PC-9 (cell line): Measurements from ENCODE around the gene DAB1.

Experiments
- EZH2 ChIP-seq: fragments of 200-600 bp; sonication (generic); IDR thresholded peaks from 2 replicates; pipeline ENCODE4 v1.8.0; 2017; ENCODE audit warnings: antibody characterized with exemption, low read depth
- TF ChIP-seq, protein P1 (sequence below): fragments of 200-600 bp; sonication (generic); conservative IDR thresholded peaks from 2 replicates; pipeline ENCODE4 v1.6.1; 2017; ENCODE audit warnings: mixed run types, antibody characterized with exemption, mild to moderate bottlenecking, moderate library complexity

DNA sequence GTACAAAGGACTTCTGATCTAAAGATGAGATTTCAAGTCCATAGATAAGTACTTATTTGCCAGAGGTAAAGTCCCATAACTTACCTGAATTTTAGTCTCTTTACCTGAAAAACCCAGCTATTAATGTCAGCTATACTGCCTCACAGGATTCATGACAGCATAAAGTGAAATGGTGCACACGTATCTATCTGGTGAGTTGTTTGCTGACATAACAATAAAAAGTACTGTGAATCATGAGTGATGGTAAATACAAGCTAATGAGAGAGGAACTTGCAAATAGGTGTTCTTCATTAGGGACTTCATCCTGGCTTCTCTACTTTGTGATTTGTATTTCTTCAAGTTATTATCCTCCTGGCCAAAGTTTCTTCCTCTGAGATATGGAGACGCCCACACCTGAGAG, 233.0 kb downstream of the DAB1 start:
- TF ChIP-seq, protein P1, sequence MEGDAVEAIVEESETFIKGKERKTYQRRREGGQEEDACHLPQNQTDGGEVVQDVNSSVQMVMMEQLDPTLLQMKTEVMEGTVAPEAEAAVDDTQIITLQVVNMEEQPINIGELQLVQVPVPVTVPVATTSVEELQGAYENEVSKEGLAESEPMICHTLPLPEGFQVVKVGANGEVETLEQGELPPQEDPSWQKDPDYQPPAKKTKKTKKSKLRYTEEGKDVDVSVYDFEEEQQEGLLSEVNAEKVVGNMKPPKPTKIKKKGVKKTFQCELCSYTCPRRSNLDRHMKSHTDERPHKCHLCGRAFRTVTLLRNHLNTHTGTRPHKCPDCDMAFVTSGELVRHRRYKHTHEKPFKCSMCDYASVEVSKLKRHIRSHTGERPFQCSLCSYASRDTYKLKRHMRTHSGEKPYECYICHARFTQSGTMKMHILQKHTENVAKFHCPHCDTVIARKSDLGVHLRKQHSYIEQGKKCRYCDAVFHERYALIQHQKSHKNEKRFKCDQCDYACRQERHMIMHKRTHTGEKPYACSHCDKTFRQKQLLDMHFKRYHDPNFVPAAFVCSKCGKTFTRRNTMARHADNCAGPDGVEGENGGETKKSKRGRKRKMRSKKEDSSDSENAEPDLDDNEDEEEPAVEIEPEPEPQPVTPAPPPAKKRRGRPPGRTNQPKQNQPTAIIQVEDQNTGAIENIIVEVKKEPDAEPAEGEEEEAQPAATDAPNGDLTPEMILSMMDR, result no peak
- no peak for TF ChIP-seq EZH2
